ENCODE measurements around the gene AFF2.

GRCh38 chrX:148938348-148938747, 437.9 kb downstream of the AFF2 start:
- TF ChIP-seq EZH2 (IDR thresholded peaks at IDR 0.05; ENCODE audit: insufficient read depth, poor library complexity, severe bottlenecking) (no peak), EZH2phosphoT487 (IDR thresholded peaks at IDR 0.05; ENCODE audit: insufficient read depth, low read depth) (no peak)
